Lung (tissue), 12 donors: Measurements from ENCODE around the gene GPR137B. TPM values are rescaled to one million over a fixed set of nuclear protein-coding genes. Genes with fewer than 3 reads are reported as not detected.

Experiments used
- ATAC-seq: fragments of 200-7000 bp; cut with Tn5 transposase; one replicate; pipeline ENCODE4 v1.9.1; 2020; ENCODE audit warnings: moderate number of reproducible peaks; ENCODE audit not compliant: insufficient read depth, low FRiP score
- DNase-seq, 3 donors: peaks; one replicate each; pipeline ENCODE4 v3.0.0-alpha.2; 2013 to 2017
- H3K27ac ChIP-seq, 2 donors: one replicate each; pipeline ENCODE4 v1.5.1; 2013; ENCODE audit warnings: mild to moderate bottlenecking in 2 of 2, moderate library complexity in 2 of 2, control low read depth in 1 of 2, inconsistent platforms in 1 of 2, low read depth in 1 of 2, low read length in 1 of 2
- H3K27me3 ChIP-seq, 3 donors: one replicate each; pipeline ENCODE4 v1.5.1; 2013; ENCODE audit warnings: low read length in 2 of 3; ENCODE audit not compliant: control insufficient read depth in 3 of 3, insufficient read depth in 3 of 3
- H3K36me3 ChIP-seq, 4 donors: one replicate each; pipeline ENCODE4 v1.5.1; 2013; ENCODE audit warnings: low read length in 4 of 4, mild to moderate bottlenecking in 1 of 4, moderate library complexity in 1 of 4; ENCODE audit not compliant: control insufficient read depth in 4 of 4, insufficient read depth in 4 of 4
- H3K4me1 ChIP-seq, 5 donors: one replicate each; pipeline ENCODE4 v1.5.1; 2013; ENCODE audit warnings: low read length in 5 of 5, mild to moderate bottlenecking in 2 of 5, moderate library complexity in 1 of 5; ENCODE audit not compliant: control insufficient read depth in 5 of 5, insufficient read depth in 5 of 5
- H3K4me3 ChIP-seq: one replicate; pipeline ENCODE4 v1.5.1; 2013; ENCODE audit warnings: mild to moderate bottlenecking, control low read depth, moderate library complexity
- H3K9ac ChIP-seq, 2 donors: one replicate each; pipeline ENCODE4 v1.5.1; 2013; ENCODE audit warnings: low read length in 2 of 2, control low read depth in 1 of 2; ENCODE audit not compliant: insufficient read depth in 1 of 2
- H3K9me3 ChIP-seq, 4 donors: one replicate each; pipeline ENCODE4 v1.5.1; 2013; ENCODE audit warnings: low read length in 3 of 4, mild to moderate bottlenecking in 1 of 4, moderate library complexity in 1 of 4; ENCODE audit not compliant: control insufficient read depth in 4 of 4, insufficient read depth in 3 of 4
- CTCF ChIP-seq: IDR thresholded peaks from 2 replicates; pipeline ENCODE4 v1.5.1; 2012; ENCODE audit warnings: mild to moderate bottlenecking; ENCODE audit errors: control extremely low read depth, extremely low read depth
- WGBS, 2 donors: extraction: QIAGEN DNeasy Blood & Tissue Kit; methylation state at CpG; one replicate each; pipeline ENCODE4 v1.1.7; 2013; 5-methylcytosine and 5-hydroxymethylcytosine counted together
- polyA plus RNA-seq, 2 donors: library from polyadenylated mRNA; stranded (reverse); fragments of 200-250 nt; gene quantifications; one replicate each; pipeline ENCODE4 v1.2.1, GENCODE V29; 2013
- total RNA-seq, 2 donors: library from RNA; depleted of rRNA in 1 of 2; stranded (reverse); fragments of >200 nt in 1 of 2; gene quantifications; one replicate each; pipeline ENCODE4 v1.2.1, GENCODE V29; 2014 to 2021
- donor health status: control.
- donor health status: control.
- donor health status: Bipolar disorder and iron deficiency.
- donor health status: healthy.
- donor health status: DM: yes; HTN: yes; CAD: no.

The GPR137B gene
- total and polyA plus RNA-seq, 4 donors = 7.0 to 31.0 (median 19.1) TPM

GRCh38 chr1:236110137-236110536 lies 32.2 kb upstream of the GPR137B start:
- no peaks in the 10 kb centered on the region for H3K4me1 ChIP-seq
- H3K27me3 ChIP-seq = no peaks in the 10 kb centered on the region
- DNase-seq (no peak), ATAC-seq (no peak)
- H3K9ac ChIP-seq = no peak overlapping the region
- no peaks in the 10 kb centered on the region for H3K9me3 ChIP-seq
- H3K27ac ChIP-seq = no peak overlapping the region
- no peak for TF ChIP-seq CTCF
- no peak overlapping the region for H3K4me3 ChIP-seq
- WGBS, 2 donors = 79 to 85% methylated on average over 13 of the region's 13 CpGs
- no peaks in the 10 kb centered on the region for H3K36me3 ChIP-seq

DNA sequence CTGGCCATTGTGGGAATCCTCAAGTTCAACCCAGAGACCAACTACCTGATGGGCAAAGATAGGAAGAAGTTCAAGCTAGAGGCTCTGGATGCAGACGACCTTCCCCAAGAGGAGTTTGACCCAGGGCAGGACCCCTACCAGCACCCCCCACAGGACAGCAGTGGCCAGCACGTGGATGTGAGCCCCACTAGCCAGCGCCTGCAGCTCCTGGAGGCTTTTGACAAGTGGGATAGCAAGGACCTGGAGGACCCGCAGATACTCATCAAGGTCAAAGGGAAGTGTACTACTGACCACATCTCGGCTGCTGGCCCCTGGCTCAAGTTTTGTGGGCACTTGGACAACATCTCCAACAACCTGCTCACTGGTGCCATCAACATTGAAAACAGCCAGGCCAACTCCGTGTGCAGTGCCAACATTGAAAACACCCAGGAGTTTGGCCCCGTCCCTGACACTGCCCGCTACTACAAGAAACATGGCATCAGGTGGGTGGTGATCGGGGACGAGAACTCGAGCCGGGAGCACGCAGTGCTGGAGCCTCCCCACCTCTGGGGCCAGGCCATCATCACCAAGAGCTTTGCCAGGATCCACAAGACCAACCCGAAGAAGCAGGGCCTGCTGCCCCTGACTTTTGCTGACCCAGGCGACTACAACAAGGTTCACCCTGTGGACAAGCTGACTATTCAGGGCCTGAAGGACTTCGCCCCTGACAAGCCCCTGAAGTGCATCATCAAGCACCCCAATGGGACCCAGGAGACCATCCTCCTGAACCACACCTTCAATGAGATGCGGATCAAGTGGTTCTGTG lies 30.6 kb upstream of the GPR137B start:
- Histone ChIP-seq H3K27ac (no peak overlapping the region), H3K27me3 (no peaks in the 10 kb centered on the region), H3K4me1 (no peaks in the 10 kb centered on the region), H3K36me3 (no peaks in the 10 kb centered on the region), H3K9me3 (no peaks in the 10 kb centered on the region), H3K4me3 (no peak overlapping the region), H3K9ac (no peak overlapping the region)
- 88 to 93% methylated on average over 17 of the region's 17 CpGs for WGBS, 2 donors
- no peak for DNase-seq
- TF ChIP-seq CTCF = no peak
- no peak for ATAC-seq

DNA sequence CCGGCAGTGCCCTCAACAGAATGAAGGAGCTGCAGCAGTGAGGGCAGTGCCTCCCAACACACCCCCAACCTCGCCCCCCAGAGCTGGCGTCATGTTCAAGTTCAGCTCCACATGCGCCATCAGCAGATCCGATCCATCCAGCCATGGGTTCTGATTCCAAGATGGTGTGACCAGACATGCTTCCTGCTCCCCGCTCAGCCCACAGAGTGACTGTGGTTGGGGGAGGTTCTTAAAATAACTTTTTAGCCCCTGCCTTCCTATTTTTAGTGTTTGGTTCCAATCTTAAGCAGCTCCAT lies 30.1 kb upstream of the GPR137B start:
- Histone ChIP-seq H3K9ac (no peak overlapping the region), H3K27me3 (no peaks in the 10 kb centered on the region), H3K4me3 (no peak overlapping the region), H3K27ac (no peak overlapping the region), H3K9me3 (no peaks in the 10 kb centered on the region), H3K4me1 (no peaks in the 10 kb centered on the region), H3K36me3 (no peaks in the 10 kb centered on the region)
- TF ChIP-seq CTCF = no peak
- DNase-seq (no peak), ATAC-seq (no peak)
- WGBS, 2 donors = 89 to 90% methylated on average over 6 of the region's 6 CpGs
